ENCODE measurements around the gene TRIP13.
"Not testable (repeated sequence)": the region's sequence is repeated elsewhere in the genome, so short reads cannot be mapped to it uniquely, and the experiment has no call there.

The TRIP13 gene

GRCh38 chr5:893711-894110, 1.0 kb downstream of the TRIP13 start:
- DNase-seq (ENCODE audit: low spot score) = no peak

GRCh38 chr5:900781-901180, 8.1 kb downstream of the TRIP13 start:
- no peak for DNase-seq (ENCODE audit: low spot score)

GRCh38 chr5:902129-902916, 9.6 kb downstream of the TRIP13 start:
- DNase-seq (ENCODE audit: low spot score) = no peak

GRCh38 chr5:903756-904096, 11.0 kb downstream of the TRIP13 start:
- DNase-seq (ENCODE audit: low spot score) = no peak

GRCh38 chr5:905139-905642, 12.5 kb downstream of the TRIP13 start:
- DNase-seq (ENCODE audit: low spot score) = no peak

- DNase-seq (ENCODE audit: low spot score) = no peak
Measured at GRCh38 chr5:907366-907910, 14.8 kb downstream of the TRIP13 start.

GRCh38 chr5:908172-908571, 15.5 kb downstream of the TRIP13 start:
- DNase-seq (ENCODE audit: low spot score) = no peak

- no peak for DNase-seq (ENCODE audit: low spot score)
Measured at GRCh38 chr5:909086-909485, 16.4 kb downstream of the TRIP13 start.

- no peak for DNase-seq (ENCODE audit: low spot score)
Measured at GRCh38 chr5:909994-910768, 17.5 kb downstream of the TRIP13 start.

- no peak for DNase-seq (ENCODE audit: low spot score)
Measured at GRCh38 chr5:910769-911160, 18.1 kb downstream of the TRIP13 start.

- DNase-seq (ENCODE audit: low spot score) = no peak
Measured at GRCh38 chr5:911601-912000, 18.9 kb downstream of the TRIP13 start.

- peak; percentile 59 for DNase-seq (ENCODE audit: low spot score)
Measured at GRCh38 chr5:912280-913091, 19.8 kb downstream of the TRIP13 start.

- no peak for DNase-seq (ENCODE audit: low spot score)
Measured at GRCh38 chr5:914174-914573, 21.5 kb downstream of the TRIP13 start.

GRCh38 chr5:914612-915011, 21.9 kb downstream of the TRIP13 start:
- DNase-seq (ENCODE audit: low spot score) = no peak

GRCh38 chr5:915346-915745, 22.7 kb downstream of the TRIP13 start:
- not testable (repeated sequence) for DNase-seq (ENCODE audit: low spot score)

- no peak for DNase-seq (ENCODE audit: low spot score)
Measured at GRCh38 chr5:915946-916345, 23.3 kb downstream of the TRIP13 start.

GRCh38 chr5:916441-917293, 24.0 kb downstream of the TRIP13 start:
- no peak for DNase-seq (ENCODE audit: low spot score)

- not testable (repeated sequence) for DNase-seq (ENCODE audit: low spot score)
Measured at GRCh38 chr5:918717-919116, 26.0 kb downstream of the TRIP13 start.

- no peak for DNase-seq (ENCODE audit: low spot score)
Measured at GRCh38 chr5:919356-920000, 26.8 kb downstream of the TRIP13 start.

- no peak for DNase-seq (ENCODE audit: low spot score)
Measured at GRCh38 chr5:920321-920720, 27.6 kb downstream of the TRIP13 start.

Measured in kidney capillary endothelial cell (primary cell).